HepG2 (cell line): ENCODE data around the gene TCOF1. TPM values are rescaled to one million over a fixed set of nuclear protein-coding genes. Genes with fewer than 3 reads are reported as not detected.
A peak's percentile ranks its signal among the peaks of the same experiment; 100 is the strongest.

Experiments used
- ATAC-seq: fragments of 200-7000 bp; cut with Tn5 transposase; 3 replicates; pipeline ENCODE4 v1.9.1; 2020; ENCODE audit warnings: mild to moderate bottlenecking, moderate library complexity
- BruUV-seq: library from RNA; stranded (reverse); fragments of 400-500 nt; replicated peaks from 2 replicates; lab custom pipeline; 2021; lab: Mats Ljungman, UMichigan
- CTCF ChIA-PET: fragments of 300-600 bp; formaldehyde crosslinking; extraction: SDS; loops from one replicate; lab custom pipeline; 2021; ENCODE audit warnings: low total read pairs, inconsistent platforms, low intra/inter-chr PET ratio; lab: Yijun Ruan, JAX
- POLR2A ChIA-PET: fragments of 350-600 bp; sonication (Branson Sonifier 250); formaldehyde crosslinking; loops from one replicate; lab custom pipeline; 2020; ENCODE audit warnings: antibody characterized with exemption, inconsistent platforms; lab: Yijun Ruan, JAX
- DNase-seq: peaks from one replicate; pipeline ENCODE4 v3.0.0-alpha.2; 2015; ENCODE audit warnings: low spot score
- FAIRE-seq: peaks from 3 replicates; lab custom pipeline; 2011; peaks lifted over from hg19 to GRCh38; lab: Jason Lieb, UNC
- H2AFZ ChIP-seq: one replicate; pipeline ENCODE4 v1.6.1; 2011; ENCODE audit warnings: low read length, inconsistent platforms
- H3K27ac ChIP-seq: fragments of 300-600 bp; 3 replicates; pipeline ENCODE4 v1.8.0; 2011; ENCODE audit warnings: mixed run types, mild to moderate bottlenecking, mixed read lengths, low read length, inconsistent platforms; ENCODE audit not compliant: insufficient read depth; ENCODE audit errors: extremely low read length
- H3K27me3 ChIP-seq, 2 experiments: fragments of 200-600 bp in 1 of 2; 2 replicates in 1 of 2; 3 replicates in 1 of 2; pipeline versions ENCODE4 v1.6.0 to v1.8.0; 2011; ENCODE audit warnings: low read length in 2 of 2, mild to moderate bottlenecking in 2 of 2, moderate library complexity in 2 of 2, inconsistent platforms in 1 of 2; ENCODE audit not compliant: insufficient read depth in 2 of 2, control insufficient read depth in 1 of 2
- H3K36me3 ChIP-seq, 2 experiments: fragments of 200-600 bp in 1 of 2; replicated peaks in 1 of 2; 2 replicates in 1 of 2; 3 replicates in 1 of 2; pipeline versions ENCODE4 v1.5.1 to v1.8.0; 2011; ENCODE audit warnings: low read length in 2 of 2, inconsistent platforms in 1 of 2; ENCODE audit not compliant: insufficient read depth in 2 of 2, control insufficient read depth in 1 of 2
- H3K4me1 ChIP-seq: 2 replicates; pipeline ENCODE4 v1.5.1; 2012; ENCODE audit warnings: low read length, inconsistent platforms; ENCODE audit not compliant: insufficient read depth
- H3K4me2 ChIP-seq: 2 replicates; pipeline ENCODE4 v1.6.0; 2011; ENCODE audit warnings: low read depth, low read length, inconsistent platforms
- H3K4me3 ChIP-seq, 3 experiments: fragments of 200-600 bp in 1 of 3; sonication (generic), shearing (Covaris generic) in 1 of 3; replicated peaks in 1 of 3; 2 replicates each; pipeline ENCODE4 v1.5.1; 2011 to 2016; ENCODE audit warnings: low read length in 3 of 3, inconsistent platforms in 2 of 3, low read depth in 2 of 3, mild to moderate bottlenecking in 2 of 3, control low read depth in 1 of 3, mixed read lengths in 1 of 3; ENCODE audit not compliant: insufficient read depth in 1 of 3
- H3K79me2 ChIP-seq: one replicate; pipeline ENCODE4 v1.6.1; 2011; ENCODE audit warnings: low read length, inconsistent platforms; ENCODE audit not compliant: insufficient read depth
- H3K9ac ChIP-seq: 2 replicates; pipeline ENCODE4 v1.6.0; 2011; ENCODE audit warnings: mild to moderate bottlenecking, low read depth, low read length, inconsistent platforms; ENCODE audit not compliant: insufficient read depth
- H3K9me3 ChIP-seq: 2 replicates; pipeline ENCODE4 v1.5.1; 2012; ENCODE audit warnings: mild to moderate bottlenecking, low read length
- H4K20me1 ChIP-seq: 2 replicates; pipeline ENCODE4 v1.6.0; 2011; ENCODE audit warnings: inconsistent platforms, mild to moderate bottlenecking, low read length, moderate library complexity; ENCODE audit not compliant: insufficient read depth
- CHD4 ChIP-seq: fragments of 200-600 bp; sonication (generic); IDR thresholded peaks from 2 replicates; pipeline ENCODE4 v1.7.0; 2017; ENCODE audit warnings: mild to moderate bottlenecking, low read length, borderline replicate concordance
- ESRRA ChIP-seq: sonication (generic); formaldehyde crosslinking; IDR thresholded peaks from 2 replicates; pipeline ENCODE4 v1.5.1; 2020; ENCODE audit warnings: mild to moderate bottlenecking, low read depth, missing genetic modification reagents
- FOXM1 ChIP-seq: sonication (generic); formaldehyde crosslinking; IDR thresholded peaks from 2 replicates; pipeline ENCODE4 v1.5.0; 2020; ENCODE audit warnings: missing genetic modification reagents
- NAIF1 ChIP-seq: sonication (generic); formaldehyde crosslinking; IDR thresholded peaks from 2 replicates; pipeline ENCODE4 v1.5.0; 2020; ENCODE audit warnings: mild to moderate bottlenecking, missing genetic modification reagents, borderline replicate concordance
- NR2C2 ChIP-seq: sonication (generic); formaldehyde crosslinking; IDR thresholded peaks from 2 replicates; pipeline ENCODE4 v1.4.0; 2020; ENCODE audit warnings: missing genetic modification reagents, mild to moderate bottlenecking, moderate library complexity, borderline replicate concordance
- RAD51 ChIP-seq: fragments of 450-650 bp; IDR thresholded peaks from 2 replicates; pipeline ENCODE4 v1.6.1; 2016; ENCODE audit warnings: borderline replicate concordance
- RARA ChIP-seq: IDR thresholded peaks from 2 replicates; pipeline ENCODE4 v1.6.1; 2016; ENCODE audit warnings: missing genetic modification reagents, missing compliant biosample characterization
- RBM39 ChIP-seq: fragments of 200-400 bp; formaldehyde crosslinking; IDR thresholded peaks from one replicate; pipeline ENCODE4 v1.6.1; 2018; ENCODE audit warnings: antibody characterized with exemption, mild to moderate bottlenecking, low read depth, low read length; ENCODE audit not compliant: poor library complexity, severe bottlenecking
- RXRA ChIP-seq: sonication (generic); formaldehyde crosslinking; IDR thresholded peaks from 2 replicates; pipeline ENCODE4 v1.5.1; 2020; ENCODE audit warnings: missing genetic modification reagents
- SAP130 ChIP-seq: IDR thresholded peaks from 2 replicates; pipeline ENCODE4 v1.6.1; 2016; ENCODE audit warnings: low read depth
- XRCC5 ChIP-seq: fragments of 200-400 bp; formaldehyde crosslinking; optimal IDR thresholded peaks from 2 replicates; pipeline ENCODE3; 2017; ENCODE audit warnings: mild to moderate bottlenecking, low read length
- ZFAT ChIP-seq: sonication (generic); formaldehyde crosslinking; conservative IDR thresholded peaks from 2 replicates; pipeline ENCODE4 v1.8.1; 2023; ENCODE audit warnings: missing genetic modification reagents, inconsistent platforms
- ZMYM2 ChIP-seq: sonication (generic); formaldehyde crosslinking; IDR thresholded peaks from 2 replicates; pipeline ENCODE4 v1.8.0; 2022; ENCODE audit warnings: mild to moderate bottlenecking, missing genetic modification reagents
- ZNF263 ChIP-seq: sonication (generic); formaldehyde crosslinking; IDR thresholded peaks from 2 replicates; pipeline ENCODE4 v1.4.0; 2020; ENCODE audit warnings: missing genetic modification reagents
- ZNF512B ChIP-seq: sonication (generic); formaldehyde crosslinking; IDR thresholded peaks from 2 replicates; pipeline ENCODE4 v1.5.1; 2020; ENCODE audit warnings: missing genetic modification reagents, mild to moderate bottlenecking, borderline replicate concordance
- ZNF569 ChIP-seq: sonication (generic); formaldehyde crosslinking; IDR thresholded peaks from 2 replicates; pipeline ENCODE4 v1.5.0; 2020; ENCODE audit warnings: mild to moderate bottlenecking, missing genetic modification reagents, moderate library complexity, borderline replicate concordance
- WGBS: methylation state at CpG from one replicate; pipeline ENCODE4 v1.1.6; 2017; ENCODE audit warnings: low lambda C conversion rate; 5-methylcytosine and 5-hydroxymethylcytosine counted together
- in situ Hi-C: cut with HindIII; loops from 2 replicates; pipeline ENCODE4 v1.10.0; 2017; ENCODE audit warnings: low pct_unique_long_range_greater_than_20kb; ENCODE audit not compliant: extremely low pct_ligation_motif_present
- intact Hi-C: fragments of 100-400 bp; cut with micrococcal nuclease; formaldehyde crosslinking; loops from one replicate; pipeline ENCODE4 v1.10.0; 2022; ENCODE audit not compliant: unreplicated experiment
- polyA plus RNA-seq, 8 experiments: library from polyadenylated mRNA; depleted of rRNA in 3 of 8; stranded (reverse) in 7 of 8; unstranded in 1 of 8; fragments of >200 nt; fragmentation: Illumina TruSeq in 4 of 8; extraction: Trizol in 4 of 8; gene quantifications; 2 replicates each; pipeline versions ENCODE4 v1.2.1 to v1.2.3, GENCODE V29; 2011 to 2016; ENCODE audit warnings: low read depth in 4 of 8, missing spikeins in 1 of 8, mixed read lengths in 1 of 8; ENCODE audit not compliant: insufficient read depth in 1 of 8
- total RNA-seq, 5 experiments: library from RNA; depleted of rRNA; stranded (reverse); fragments of >200 nt; fragmentation: Illumina TruSeq; extraction: Trizol; gene quantifications; 2 replicates each; pipeline ENCODE4 v1.2.3, GENCODE V29; 2016; ENCODE audit warnings: low read depth in 1 of 5

The TCOF1 gene
- total and polyA plus RNA-seq, 2 of the 13 experiments (the other 11 are each of a cell fraction or from before 2014, with no cell fraction given): 10.1 to 41.6 TPM

DNA sequence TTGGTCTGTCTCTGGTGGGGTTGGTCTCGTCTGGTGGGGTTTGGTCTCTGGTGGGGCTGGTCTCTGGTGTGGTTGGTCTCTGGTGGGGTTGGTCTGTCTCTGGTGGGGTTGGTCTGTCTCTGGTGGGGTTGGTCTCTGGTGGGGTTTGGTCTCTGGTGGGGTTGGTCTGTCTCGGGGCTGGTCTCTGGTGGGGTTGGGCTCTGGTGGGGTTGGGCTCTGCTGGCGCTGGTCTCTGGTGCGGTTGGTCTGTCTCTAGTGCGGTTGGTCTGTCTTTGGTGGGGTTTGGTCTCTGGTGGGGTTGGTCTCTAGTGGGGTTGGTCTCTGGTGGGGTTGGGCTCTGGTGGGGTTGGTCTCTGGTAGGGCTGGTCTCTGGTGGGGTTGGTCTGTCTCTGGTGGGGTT lies 71.5 kb downstream of the TCOF1 start:
- ATAC-seq: no peak
- no TSS peak for BruUV-seq
- peaks cover 45% of the 10 kb centered on the region for H3K4me1 ChIP-seq
- no peak for FAIRE-seq
- no peaks in the 10 kb centered on the region for H3K79me2 ChIP-seq
- no peaks in the 10 kb centered on the region for H3K36me3 ChIP-seq
- ChIA-PET CTCF (no interaction called here), POLR2A (interaction anchor here (1.0 to 2.1 kb wide), 9 partner anchors 12 to 113 kb away, joined by 3 to 33 read pairs (median 6); partner anchors contain the start of genes CD74 and RPS14)
- H3K27ac ChIP-seq: peak overlapping the region; percentile 89
- TF ChIP-seq CHD4 (peak; percentile 84), ZNF512B (CRISPR knock-in tag) (no peak), RBM39 (peak; percentile 24)
- DNase-seq: no peak
- H3K9ac ChIP-seq: peak overlapping the region; percentile 80; the same call in 1 of the 2 replicates
- no peaks in the 10 kb centered on the region for H3K9me3 ChIP-seq
- H3K4me3 ChIP-seq: peak overlapping the region in 2 of 3 experiments; percentile 49 to 71; a peak in 2 of 6 replicates
- no peaks in the 10 kb centered on the region for H4K20me1 ChIP-seq
- intact Hi-C loops: loop anchor here (2.0 to 10.0 kb wide), 2 partner anchors 16 to 284 kb away; partner anchors contain the start of gene CD74
- no peaks in the 10 kb centered on the region; a peak in 1 of 5 replicates for H3K27me3 ChIP-seq
- no peak overlapping the region for H2AFZ ChIP-seq
- in situ Hi-C loops: no loop called here
- 20% methylated on average over 2 of the region's 5 CpGs for WGBS
- peak overlapping the region; percentile 99 for H3K4me2 ChIP-seq

DNA sequence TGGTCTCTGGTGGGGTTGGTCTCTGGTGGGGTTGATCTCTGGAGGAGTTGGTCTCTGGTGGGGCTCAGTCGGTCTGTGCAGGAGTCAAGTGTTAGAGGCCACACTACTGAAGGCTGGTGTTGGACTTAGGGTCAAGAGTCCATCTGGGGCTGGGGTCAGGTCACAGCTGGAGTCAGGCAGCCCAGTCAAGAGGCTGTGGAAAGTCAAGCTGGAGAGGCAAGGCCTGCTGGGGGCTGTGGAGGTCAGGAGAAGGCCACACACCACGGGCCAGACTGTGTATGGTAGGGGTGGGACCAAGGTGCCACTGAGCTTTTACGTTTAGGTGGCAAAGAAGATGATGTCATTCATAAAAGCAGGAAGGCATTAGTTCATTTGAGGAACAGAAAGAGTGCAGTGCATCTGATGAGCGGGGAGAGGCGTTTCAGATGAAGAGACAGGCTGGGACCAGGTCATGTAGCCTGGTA lies 71.9 kb downstream of the TCOF1 start:
- CTCF ChIA-PET: no interaction called here
- Histone ChIP-seq H3K4me3 (peak overlapping the region in 1 of 3 experiments; percentile 71; a peak in 1 of 6 replicates), H3K9me3 (no peaks in the 10 kb centered on the region), H2AFZ (no peak overlapping the region), H3K4me1 (peaks cover 45% of the 10 kb centered on the region), H3K36me3 (no peaks in the 10 kb centered on the region), H4K20me1 (no peaks in the 10 kb centered on the region), H3K27ac (peak overlapping the region; percentile 89), H3K79me2 (no peaks in the 10 kb centered on the region), H3K9ac (no peak overlapping the region), H3K4me2 (peak overlapping the region; percentile 99), H3K27me3 (no peaks in the 10 kb centered on the region; a peak in 1 of 5 replicates)
- in situ Hi-C loops (no loop called here), intact Hi-C loops (loop anchor here (2.0 to 10.0 kb wide), 2 partner anchors 17 to 285 kb away; partner anchors contain the start of gene CD74)
- ATAC-seq (0 out of 3 replicates have a peak, but pooled peaks have one; percentile 2), FAIRE-seq (no peak), DNase-seq (no peak)
- POLR2A ChIA-PET: interaction anchor here (0.6 to 2.1 kb wide), 6 partner anchors 13 to 112 kb away, joined by 3 to 33 read pairs (median 6); partner anchors contain the start of genes CD74 and RPS14
- no TSS peak for BruUV-seq
- WGBS: 22% methylated on average over 4 of the region's 5 CpGs
- TF ChIP-seq NAIF1 (CRISPR knock-in tag) (no peak), ZNF263 (CRISPR knock-in tag) (peak; percentile 51; the same call in 1 of the 2 replicates), ESRRA (CRISPR knock-in tag) (peak; percentile 67; the same call in 1 of the 2 replicates), NR2C2 (peak; percentile 69), ZMYM2 (CRISPR knock-in tag) (0 out of 2 replicates have a peak, but pooled peaks have one; percentile 26), ZNF569 (CRISPR knock-in tag) (no peak), ZFAT (CRISPR knock-in tag) (no peak), RAD51 (no peak), RXRA (CRISPR knock-in tag) (peak; percentile 57; the same call in 1 of the 2 replicates), XRCC5 (peak; percentile 32), FOXM1 (CRISPR knock-in tag) (no peak), RARA (CRISPR knock-in tag) (peak; percentile 76), SAP130 (CRISPR knock-in tag) (0 out of 2 replicates have a peak, but pooled peaks have one; percentile 17)
